Occipital lobe (tissue), 2 donors: ENCODE results near the gene LDB2. TPM values are rescaled to one million over a fixed set of nuclear protein-coding genes. Genes with fewer than 3 reads are reported as not detected.

Experiments
- DNase-seq: peaks from one replicate; lab custom pipeline; 2025; lab: John Stamatoyannopoulos, UW
- total RNA-seq: library from RNA; depleted of rRNA; stranded (reverse); fragments of >200 nt; gene quantifications from one replicate; pipeline ENCODE4 v1.2.3, GENCODE V29; 2014

LDB2 gene
- total RNA-seq, 1 donor from 2014 or later: 146 TPM

DNA sequence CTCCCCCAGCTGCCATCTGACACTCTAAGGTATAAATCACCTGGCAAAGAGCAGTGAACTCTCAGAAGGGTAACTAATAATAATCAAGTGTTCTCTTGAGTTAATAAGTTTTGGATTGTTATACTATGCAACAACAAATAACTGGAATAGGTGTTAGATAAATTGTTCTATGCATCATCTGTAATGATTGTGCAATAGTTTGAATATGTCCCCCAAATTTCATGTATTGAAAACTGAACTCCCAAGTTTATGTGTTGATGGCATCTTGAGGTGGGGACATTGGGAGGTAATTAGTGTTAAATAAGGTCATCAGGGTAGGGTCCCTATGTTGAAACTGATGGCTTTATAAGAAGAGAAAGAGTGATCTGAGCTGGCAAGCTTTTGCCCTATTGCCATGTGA, 399.5 kb downstream of the LDB2 start:
- no peak for DNase-seq

DNA sequence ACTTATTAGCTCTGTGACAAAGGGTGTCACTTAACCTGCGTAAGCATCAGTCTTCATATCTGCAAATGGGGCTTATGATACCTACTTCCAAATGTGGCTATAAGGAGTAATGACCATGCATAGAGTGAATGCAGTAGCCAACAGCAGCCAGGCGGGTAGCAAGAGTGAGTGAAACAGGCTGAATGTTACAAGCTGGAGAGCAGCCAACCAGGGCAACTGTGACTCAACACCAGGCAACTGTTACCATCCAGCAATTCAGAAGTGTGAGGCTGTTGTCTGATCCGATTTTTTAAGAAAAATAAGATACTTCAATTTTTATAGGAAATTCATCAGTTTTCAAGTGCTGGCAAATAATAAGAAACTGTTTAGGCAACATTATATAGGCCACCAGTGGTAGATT, 401.9 kb downstream of the LDB2 start:
- peak; percentile 59 for DNase-seq

GRCh38 chr4:16492872-16493271, 405.6 kb downstream of the LDB2 start:
- DNase-seq: no peak

GRCh38 chr4:16489226-16489625, 409.2 kb downstream of the LDB2 start:
- DNase-seq: no peak

- no peak for DNase-seq
Measured at GRCh38 chr4:16488084-16488483, 410.4 kb downstream of the LDB2 start.

GRCh38 chr4:16484711-16485110, 413.7 kb downstream of the LDB2 start:
- DNase-seq: no peak

DNA sequence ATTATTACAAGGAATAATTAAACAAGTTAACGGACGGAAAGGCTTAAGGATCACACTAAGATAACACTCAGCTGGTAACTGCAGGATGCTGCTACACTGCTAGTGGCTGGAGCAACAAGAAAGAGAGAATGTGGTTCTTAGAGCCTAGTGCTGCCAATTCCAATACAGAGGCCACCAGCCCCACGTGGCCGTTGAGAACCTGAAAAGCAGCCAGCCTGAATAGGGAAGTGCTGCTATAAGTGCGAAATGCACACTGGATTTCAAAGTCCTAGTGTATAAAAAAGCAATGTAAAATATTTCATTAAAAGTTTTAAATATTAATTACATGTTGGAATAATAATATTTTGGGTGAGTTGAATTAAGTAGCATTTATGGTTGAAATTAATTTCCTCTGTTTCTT, 414.9 kb downstream of the LDB2 start:
- no peak for DNase-seq

DNA sequence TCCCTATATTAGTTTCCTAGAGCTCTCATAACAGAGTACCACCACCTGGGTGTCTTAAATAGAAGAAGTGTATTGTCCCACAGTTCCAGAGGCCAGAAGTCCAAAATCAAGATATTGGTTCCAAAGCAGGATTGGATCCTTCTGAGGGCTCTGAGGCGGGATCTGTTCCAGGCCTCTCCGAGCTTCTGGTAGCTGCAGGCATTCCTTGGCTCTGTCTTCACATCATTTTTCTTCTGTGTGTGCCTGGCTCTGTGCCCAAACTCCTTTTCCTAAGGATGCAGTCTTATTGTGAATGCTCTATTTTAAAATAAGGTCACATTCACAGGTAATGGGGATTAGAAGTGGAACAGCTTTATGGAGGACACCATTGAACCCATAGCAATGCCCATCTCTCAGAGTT, 418.4 kb downstream of the LDB2 start:
- DNase-seq: no peak

- DNase-seq: no peak
Measured at GRCh38 chr4:16472537-16472936, 425.9 kb downstream of the LDB2 start.

DNA sequence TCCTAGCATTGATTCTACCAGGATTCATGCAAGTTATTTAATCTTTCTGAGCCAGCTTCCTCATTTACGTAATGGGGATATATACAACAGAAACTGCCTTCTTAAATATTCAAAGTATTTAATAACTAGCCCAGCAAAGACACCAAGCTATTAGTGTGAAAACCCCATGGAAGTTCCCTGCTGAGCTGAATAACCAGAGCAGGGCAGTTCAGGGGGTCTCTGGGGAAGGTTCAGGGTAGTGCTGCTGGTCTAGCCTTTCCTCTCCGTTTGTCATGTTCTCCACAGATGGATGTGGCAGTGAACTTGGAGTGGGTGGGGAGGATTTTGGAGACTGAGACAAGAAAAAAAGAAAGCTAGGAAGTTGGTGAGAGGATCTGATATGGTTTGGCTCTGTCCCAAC, 431.4 kb downstream of the LDB2 start:
- no peak for DNase-seq

DNA sequence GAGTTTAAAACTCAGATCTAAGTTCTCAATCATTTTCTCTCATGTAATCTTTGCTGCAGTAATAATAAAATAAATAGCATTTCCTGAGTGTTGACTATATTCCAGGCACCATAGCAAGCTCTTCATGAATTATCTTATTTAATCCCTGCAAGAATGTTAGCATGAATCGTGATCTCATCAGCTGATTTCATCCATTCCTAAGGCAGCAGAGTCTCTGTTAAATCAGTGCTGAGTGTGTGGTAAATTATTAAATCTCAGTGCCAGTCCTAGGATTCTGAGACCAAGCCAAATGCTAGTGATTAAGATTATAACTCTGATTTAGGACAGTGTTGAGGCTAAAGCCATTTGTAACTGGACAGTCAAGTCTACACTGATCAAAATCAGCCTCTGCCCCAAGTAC, 431.9 kb downstream of the LDB2 start:
- no peak for DNase-seq

- no peak for DNase-seq
Measured at GRCh38 chr4:16464651-16465050, 433.8 kb downstream of the LDB2 start.

- DNase-seq: no peak
Measured at GRCh38 chr4:16462656-16463055, 435.8 kb downstream of the LDB2 start.

- DNase-seq: peak; percentile 5
Measured at GRCh38 chr4:16461362-16461761, 437.1 kb downstream of the LDB2 start.

DNA sequence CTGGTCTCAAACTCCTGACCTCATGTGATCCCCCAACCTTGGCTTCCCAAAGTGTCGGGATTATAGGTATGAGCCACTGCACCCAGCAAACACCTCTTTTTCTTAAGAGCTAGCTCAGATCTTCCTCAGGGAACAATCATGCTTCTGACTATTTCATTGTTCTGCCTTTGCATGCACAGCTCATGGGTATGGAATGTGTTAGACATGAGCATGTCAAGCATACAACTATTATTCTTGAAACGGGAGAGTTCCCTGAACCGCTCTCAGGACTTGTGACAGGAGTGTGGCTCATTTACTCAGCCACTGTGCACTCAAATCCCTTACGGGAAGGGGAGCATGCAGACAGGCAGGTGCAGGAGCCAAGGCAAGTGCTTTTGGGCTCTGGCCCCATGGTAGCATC, 440.5 kb downstream of the LDB2 start:
- no peak for DNase-seq
